Loucy (cell line): ENCODE results near the gene PLCL1.

Experiments used
- H2AFZ ChIP-seq: fragments of 200-600 bp; sonication (generic); 2 replicates; pipeline ENCODE4 v1.6.0; 2016; ENCODE audit warnings: antibody characterized with exemption, mild to moderate bottlenecking, low read length, moderate library complexity
- H3F3A ChIP-seq: fragments of 200-600 bp; 2 replicates; pipeline ENCODE4 v1.6.0; 2016; ENCODE audit warnings: antibody characterized with exemption, low read depth, mild to moderate bottlenecking
- H3K27me3 ChIP-seq: fragments of 200-600 bp; sonication (generic); 2 replicates; pipeline ENCODE4 v1.6.1; 2014; ENCODE audit warnings: low read length, mild to moderate bottlenecking; ENCODE audit not compliant: insufficient read depth, poor library complexity, severe bottlenecking
- H3K36me3 ChIP-seq: fragments of 200-600 bp; sonication (generic); 2 replicates; pipeline ENCODE4 v1.6.1; 2016; ENCODE audit warnings: low read length; ENCODE audit not compliant: insufficient read depth
- H3K4me1 ChIP-seq: fragments of 200-600 bp; sonication (generic); 2 replicates; pipeline ENCODE4 v1.5.1; 2014; ENCODE audit warnings: low read length, mild to moderate bottlenecking; ENCODE audit not compliant: insufficient read depth, poor library complexity, severe bottlenecking
- H3K4me2 ChIP-seq: fragments of 200-600 bp; sonication (generic); 2 replicates; pipeline ENCODE4 v1.6.0; 2014; ENCODE audit warnings: antibody characterized with exemption, low read length, low read depth, mild to moderate bottlenecking; ENCODE audit not compliant: poor library complexity, severe bottlenecking
- H3K4me3 ChIP-seq: fragments of 200-600 bp; sonication (generic); 2 replicates; pipeline ENCODE4 v1.5.1; 2014; ENCODE audit warnings: low read length, mild to moderate bottlenecking, mixed read lengths; ENCODE audit not compliant: poor library complexity, severe bottlenecking
- H3K79me2 ChIP-seq: fragments of 200-600 bp; sonication (generic); 2 replicates; pipeline ENCODE4 v1.6.1; 2014; ENCODE audit warnings: low read length; ENCODE audit not compliant: insufficient read depth
- H3K9ac ChIP-seq: fragments of 200-600 bp; sonication (generic); 2 replicates; pipeline ENCODE4 v1.6.0; 2014; ENCODE audit warnings: mild to moderate bottlenecking, low read depth, low read length, moderate library complexity; ENCODE audit not compliant: poor library complexity, severe bottlenecking
- H3K9me2 ChIP-seq: fragments of 200-600 bp; sonication (generic); replicated peaks from 2 replicates; pipeline ENCODE4 v1.6.1; 2016; ENCODE audit warnings: low read depth, low read length, mixed read lengths
- H3K9me3 ChIP-seq: fragments of 200-600 bp; sonication (generic); 2 replicates; pipeline ENCODE4 v1.6.1; 2014; ENCODE audit warnings: mild to moderate bottlenecking, antibody characterized with exemption, low read length, low read depth; ENCODE audit not compliant: insufficient read depth
- H4K20me1 ChIP-seq: fragments of 200-600 bp; sonication (generic); 2 replicates; pipeline ENCODE4 v1.6.0; 2014; ENCODE audit warnings: antibody characterized with exemption, low read length, mild to moderate bottlenecking; ENCODE audit not compliant: insufficient read depth, poor library complexity, severe bottlenecking
- CTCF ChIP-seq: fragments of 200-600 bp; sonication (generic); conservative IDR thresholded peaks from 2 replicates; pipeline ENCODE4 v1.5.1; 2014; ENCODE audit warnings: mild to moderate bottlenecking, antibody characterized with exemption, low read length
- EZH2phosphoT487 ChIP-seq: fragments of 200-600 bp; IDR thresholded peaks from 2 replicates; pipeline ENCODE4 v1.6.1; 2018; ENCODE audit warnings: antibody characterized with exemption, mild to moderate bottlenecking, moderate library complexity, borderline replicate concordance

Gene PLCL1

GRCh38 chr2:198066597-198066996, 262.2 kb downstream of the PLCL1 start:
- Histone ChIP-seq H3K79me2 (no peaks in the 10 kb centered on the region), H3K4me3 (no peak overlapping the region), H3F3A (no peaks in the 10 kb centered on the region), H3K36me3 (no peaks in the 10 kb centered on the region), H3K27me3 (no peaks in the 10 kb centered on the region), H3K4me1 (no peaks in the 10 kb centered on the region), H4K20me1 (no peaks in the 10 kb centered on the region), H3K4me2 (no peak overlapping the region), H3K9me2 (no peaks in the 10 kb centered on the region), H2AFZ (no peak overlapping the region), H3K9ac (no peak overlapping the region), H3K9me3 (no peaks in the 10 kb centered on the region)
- TF ChIP-seq CTCF (no peak), EZH2phosphoT487 (no peak)

DNA sequence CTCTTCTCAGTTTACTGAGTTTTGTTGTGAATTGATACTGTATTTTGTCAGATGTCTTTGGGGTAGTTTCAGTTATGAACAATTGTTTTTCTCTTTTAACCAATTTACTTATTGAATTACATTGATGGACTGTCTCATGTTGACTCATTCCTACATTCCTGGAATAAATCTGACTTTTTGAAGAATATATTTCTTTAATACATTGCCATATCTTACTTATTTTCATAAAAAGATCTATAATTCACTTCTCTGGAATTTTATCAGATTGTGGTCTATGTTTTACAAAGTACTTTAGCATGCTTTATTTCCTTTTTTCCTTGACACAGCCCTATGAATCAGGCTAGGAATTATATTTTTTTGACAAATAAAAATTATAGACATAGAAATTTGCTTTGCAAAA, 268.3 kb downstream of the PLCL1 start:
- H3K36me3 ChIP-seq, result no peaks in the 10 kb centered on the region
- H3K79me2 ChIP-seq, result no peaks in the 10 kb centered on the region
- no peaks in the 10 kb centered on the region for H3K27me3 ChIP-seq
- no peaks in the 10 kb centered on the region for H3F3A ChIP-seq
- no peaks in the 10 kb centered on the region for H3K9me2 ChIP-seq
- H4K20me1 ChIP-seq, result no peaks in the 10 kb centered on the region
- TF ChIP-seq EZH2phosphoT487 (no peak), CTCF (no peak)
- H3K9me3 ChIP-seq, result no peaks in the 10 kb centered on the region
- H3K4me2 ChIP-seq, result no peak overlapping the region
- no peak overlapping the region for H3K9ac ChIP-seq
- H2AFZ ChIP-seq, result no peak overlapping the region
- no peak overlapping the region for H3K4me3 ChIP-seq
- H3K4me1 ChIP-seq, result no peaks in the 10 kb centered on the region

- H3K79me2 ChIP-seq, result no peaks in the 10 kb centered on the region
- H3K36me3 ChIP-seq, result no peaks in the 10 kb centered on the region
- TF ChIP-seq EZH2phosphoT487, result no peak
- no peak for TF ChIP-seq CTCF
- no peaks in the 10 kb centered on the region for H3F3A ChIP-seq
- H3K4me1 ChIP-seq, result no peaks in the 10 kb centered on the region
- H3K9ac ChIP-seq, result no peak overlapping the region
- H3K9me3 ChIP-seq, result no peaks in the 10 kb centered on the region
- H3K4me2 ChIP-seq, result no peak overlapping the region
- no peak overlapping the region for H2AFZ ChIP-seq
- no peaks in the 10 kb centered on the region for H4K20me1 ChIP-seq
- H3K27me3 ChIP-seq, result no peaks in the 10 kb centered on the region
- H3K9me2 ChIP-seq, result no peaks in the 10 kb centered on the region
- no peak overlapping the region for H3K4me3 ChIP-seq
Measured at GRCh38 chr2:198073253-198073652, 268.9 kb downstream of the PLCL1 start.
